ENCODE data around the gene ZEB2. TPM values are rescaled to one million over a fixed set of nuclear protein-coding genes. Genes with fewer than 3 reads are reported as not detected.

ZEB2 gene
- total and polyA plus RNA-seq, 10 of the 15 experiments (the other 5 are each of a cell fraction or from before 2014, with no cell fraction given): 0.14 to 3.2 (median 0.84) TPM

DNA sequence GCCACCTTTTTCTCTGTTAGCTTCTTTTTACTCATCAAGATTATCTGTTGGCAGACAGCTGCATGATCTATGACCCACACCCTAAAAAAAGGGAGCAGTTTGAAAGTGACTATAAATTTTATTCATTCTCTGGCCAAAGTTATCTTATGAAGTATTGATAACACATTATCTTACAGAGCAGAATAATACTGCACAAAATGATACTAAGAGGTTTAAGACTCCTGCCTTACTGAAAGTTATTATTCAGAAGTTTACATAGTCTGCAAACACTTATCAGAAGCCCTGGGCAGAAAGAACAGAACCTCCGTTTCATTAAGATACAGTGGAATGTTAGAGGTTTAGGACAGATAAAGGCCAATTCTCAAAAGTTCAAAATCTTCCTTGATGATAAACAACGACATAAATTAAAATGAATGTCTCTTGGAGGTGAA lies 78.2 kb downstream of the ZEB2 start:
- 38% methylated on average over 2 of the region's 2 CpGs for whole genome bisulfite sequencing (ENCODE audit: insufficient coverage, insufficient replicate concordance, low lambda C conversion rate, missing lambda C conversion rate)
- H3K9me3 ChIP-seq (replicated peaks; ENCODE audit: control insufficient read depth, insufficient read depth, low read length): no peaks in the 10 kb centered on the region
- H4K20me1 ChIP-seq (ENCODE audit: control insufficient read depth, insufficient read depth): no peaks in the 10 kb centered on the region
- no peak overlapping the region for H3K27ac ChIP-seq (ENCODE audit: control insufficient read depth, insufficient read depth)
- ATAC-seq (no peak), DNase-seq (ENCODE audit: low read depth, low spot score) (no peak), FAIRE-seq (no peak)
- H3K4me1 ChIP-seq (ENCODE audit: control insufficient read depth, insufficient read depth, low read length): no peaks in the 10 kb centered on the region
- in situ Hi-C loops (cut with MboI): no loop called here
- H2AFZ ChIP-seq (ENCODE audit: control insufficient read depth, low read depth, low read length): no peak overlapping the region
- no peak overlapping the region for H3K4me2 ChIP-seq (ENCODE audit: control insufficient read depth, insufficient read depth)
- ChIA-PET POLR2A (no interaction called here), SMC1A (ENCODE audit: uncharacterized antibody, unreplicated experiment) (no interaction called here), RAD21 (ENCODE audit: unreplicated experiment) (no interaction called here), CTCF (interaction anchor here (0.6 kb wide), 1 partner anchor 252 kb away, joined by 4 read pairs; no protein-coding TSS in a partner anchor)
- H3K4me3 ChIP-seq: no peak overlapping the region
- TF ChIP-seq SMAD1 (IDR thresholded peaks at IDR 0.05; ENCODE audit: low read depth, partially characterized antibody) (no peak), ETV6 (conservative IDR thresholded peaks at IDR 0.05 in 1 of 2, IDR thresholded peaks at IDR 0.05 in 1 of 2; ENCODE audit: borderline replicate concordance in 1 of 2, low read depth in 1 of 2) (no peak), HCFC1 (IDR thresholded peaks at IDR 0.05; ENCODE audit: low read length) (no peak), SMC3 (IDR thresholded peaks at IDR 0.05; ENCODE audit: borderline replicate concordance, low read length) (no peak), JUND (IDR thresholded peaks at IDR 0.05; ENCODE audit: low read depth, low read length) (no peak)
- TF ChIP-seq, protein P1, sequence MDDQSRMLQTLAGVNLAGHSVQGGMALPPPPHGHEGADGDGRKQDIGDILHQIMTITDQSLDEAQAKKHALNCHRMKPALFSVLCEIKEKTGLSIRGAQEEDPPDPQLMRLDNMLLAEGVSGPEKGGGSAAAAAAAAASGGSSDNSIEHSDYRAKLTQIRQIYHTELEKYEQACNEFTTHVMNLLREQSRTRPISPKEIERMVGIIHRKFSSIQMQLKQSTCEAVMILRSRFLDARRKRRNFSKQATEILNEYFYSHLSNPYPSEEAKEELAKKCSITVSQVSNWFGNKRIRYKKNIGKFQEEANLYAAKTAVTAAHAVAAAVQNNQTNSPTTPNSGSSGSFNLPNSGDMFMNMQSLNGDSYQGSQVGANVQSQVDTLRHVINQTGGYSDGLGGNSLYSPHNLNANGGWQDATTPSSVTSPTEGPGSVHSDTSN (IDR thresholded peaks at IDR 0.05; ENCODE audit: insufficient replicate concordance, low read depth, low read length): no peak
- TF ChIP-seq, protein P2, sequence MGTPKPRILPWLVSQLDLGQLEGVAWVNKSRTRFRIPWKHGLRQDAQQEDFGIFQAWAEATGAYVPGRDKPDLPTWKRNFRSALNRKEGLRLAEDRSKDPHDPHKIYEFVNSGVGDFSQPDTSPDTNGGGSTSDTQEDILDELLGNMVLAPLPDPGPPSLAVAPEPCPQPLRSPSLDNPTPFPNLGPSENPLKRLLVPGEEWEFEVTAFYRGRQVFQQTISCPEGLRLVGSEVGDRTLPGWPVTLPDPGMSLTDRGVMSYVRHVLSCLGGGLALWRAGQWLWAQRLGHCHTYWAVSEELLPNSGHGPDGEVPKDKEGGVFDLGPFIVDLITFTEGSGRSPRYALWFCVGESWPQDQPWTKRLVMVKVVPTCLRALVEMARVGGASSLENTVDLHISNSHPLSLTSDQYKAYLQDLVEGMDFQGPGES (IDR thresholded peaks at IDR 0.05): no peak
- TF ChIP-seq, protein P3, sequence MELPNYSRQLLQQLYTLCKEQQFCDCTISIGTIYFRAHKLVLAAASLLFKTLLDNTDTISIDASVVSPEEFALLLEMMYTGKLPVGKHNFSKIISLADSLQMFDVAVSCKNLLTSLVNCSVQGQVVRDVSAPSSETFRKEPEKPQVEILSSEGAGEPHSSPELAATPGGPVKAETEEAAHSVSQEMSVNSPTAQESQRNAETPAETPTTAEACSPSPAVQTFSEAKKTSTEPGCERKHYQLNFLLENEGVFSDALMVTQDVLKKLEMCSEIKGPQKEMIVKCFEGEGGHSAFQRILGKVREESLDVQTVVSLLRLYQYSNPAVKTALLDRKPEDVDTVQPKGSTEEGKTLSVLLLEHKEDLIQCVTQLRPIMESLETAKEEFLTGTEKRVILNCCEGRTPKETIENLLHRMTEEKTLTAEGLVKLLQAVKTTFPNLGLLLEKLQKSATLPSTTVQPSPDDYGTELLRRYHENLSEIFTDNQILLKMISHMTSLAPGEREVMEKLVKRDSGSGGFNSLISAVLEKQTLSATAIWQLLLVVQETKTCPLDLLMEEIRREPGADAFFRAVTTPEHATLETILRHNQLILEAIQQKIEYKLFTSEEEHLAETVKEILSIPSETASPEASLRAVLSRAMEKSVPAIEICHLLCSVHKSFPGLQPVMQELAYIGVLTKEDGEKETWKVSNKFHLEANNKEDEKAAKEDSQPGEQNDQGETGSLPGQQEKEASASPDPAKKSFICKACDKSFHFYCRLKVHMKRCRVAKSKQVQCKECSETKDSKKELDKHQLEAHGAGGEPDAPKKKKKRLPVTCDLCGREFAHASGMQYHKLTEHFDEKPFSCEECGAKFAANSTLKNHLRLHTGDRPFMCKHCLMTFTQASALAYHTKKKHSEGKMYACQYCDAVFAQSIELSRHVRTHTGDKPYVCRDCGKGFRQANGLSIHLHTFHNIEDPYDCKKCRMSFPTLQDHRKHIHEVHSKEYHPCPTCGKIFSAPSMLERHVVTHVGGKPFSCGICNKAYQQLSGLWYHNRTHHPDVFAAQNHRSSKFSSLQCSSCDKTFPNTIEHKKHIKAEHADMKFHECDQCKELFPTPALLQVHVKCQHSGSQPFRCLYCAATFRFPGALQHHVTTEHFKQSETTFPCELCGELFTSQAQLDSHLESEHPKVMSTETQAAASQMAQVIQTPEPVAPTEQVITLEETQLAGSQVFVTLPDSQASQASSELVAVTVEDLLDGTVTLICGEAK (IDR thresholded peaks at IDR 0.05; ENCODE audit: borderline replicate concordance): no peak
- TF ChIP-seq, protein P4, sequence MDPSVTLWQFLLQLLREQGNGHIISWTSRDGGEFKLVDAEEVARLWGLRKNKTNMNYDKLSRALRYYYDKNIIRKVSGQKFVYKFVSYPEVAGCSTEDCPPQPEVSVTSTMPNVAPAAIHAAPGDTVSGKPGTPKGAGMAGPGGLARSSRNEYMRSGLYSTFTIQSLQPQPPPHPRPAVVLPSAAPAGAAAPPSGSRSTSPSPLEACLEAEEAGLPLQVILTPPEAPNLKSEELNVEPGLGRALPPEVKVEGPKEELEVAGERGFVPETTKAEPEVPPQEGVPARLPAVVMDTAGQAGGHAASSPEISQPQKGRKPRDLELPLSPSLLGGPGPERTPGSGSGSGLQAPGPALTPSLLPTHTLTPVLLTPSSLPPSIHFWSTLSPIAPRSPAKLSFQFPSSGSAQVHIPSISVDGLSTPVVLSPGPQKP (IDR thresholded peaks at IDR 0.05; ENCODE audit: low read depth, low read length): no peak
- BruUV-seq (replicated peaks): no TSS peak
- peaks cover 0 to 2% of the 10 kb centered on the region in 2 experiments; a peak in 1 of 4 replicates for H3K27me3 ChIP-seq (replicated peaks in 1 of 2; ENCODE audit: control insufficient read depth in 2 of 2, insufficient read depth in 2 of 2, low read length in 1 of 2)
- H3K79me2 ChIP-seq (ENCODE audit: control insufficient read depth, insufficient read depth, low read length): no peaks in the 10 kb centered on the region
- no peaks in the 10 kb centered on the region for H3K36me3 ChIP-seq (ENCODE audit: control insufficient read depth in 2 of 2, insufficient read depth in 2 of 2, low read length in 1 of 2)
- intact Hi-C loops (cut with micrococcal nuclease; ENCODE audit: unreplicated experiment): loop anchor here (10.0 kb wide), 1 partner anchor 277 kb away; no protein-coding TSS in a partner anchor
- no peak overlapping the region for H3K9ac ChIP-seq (ENCODE audit: control insufficient read depth, insufficient read depth, low read length)

Measured in GM12878 (cell line).